HG03354 (cell line): ENCODE data around the gene LTBP2.
"Not testable (repeated sequence)": the region's sequence is repeated elsewhere in the genome, so short reads cannot be mapped to it uniquely, and the experiment has no call there.

Experiments
- ATAC-seq: cut with Tn5 transposase; IDR thresholded peaks from one replicate; pipeline ENCODE4 v1.9.1; 2021; ENCODE audit warnings: mild to moderate bottlenecking; ENCODE audit not compliant: unreplicated experiment, poor library complexity, severe bottlenecking

The LTBP2 gene

DNA sequence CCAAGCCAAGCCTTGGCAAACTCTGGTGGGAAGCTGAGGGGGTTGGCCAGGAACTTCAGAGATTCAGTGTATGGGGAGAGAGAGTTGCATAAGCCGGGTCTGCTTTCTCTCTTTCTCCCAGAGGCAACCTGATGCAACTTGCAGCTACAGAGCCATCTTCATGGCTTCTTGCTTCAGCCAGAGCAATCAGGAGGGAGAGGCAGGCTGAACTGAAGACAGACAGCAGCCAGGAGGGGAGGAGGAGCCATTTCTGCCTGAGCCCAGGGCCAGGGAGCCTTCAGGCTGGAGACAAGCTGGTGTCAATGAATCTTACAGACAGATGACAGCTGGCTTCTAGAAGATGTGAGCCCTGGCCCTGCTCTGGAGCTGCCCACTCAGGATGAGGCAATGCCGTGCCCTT lies 137.7 kb downstream of the LTBP2 start:
- ATAC-seq, result no peak

DNA sequence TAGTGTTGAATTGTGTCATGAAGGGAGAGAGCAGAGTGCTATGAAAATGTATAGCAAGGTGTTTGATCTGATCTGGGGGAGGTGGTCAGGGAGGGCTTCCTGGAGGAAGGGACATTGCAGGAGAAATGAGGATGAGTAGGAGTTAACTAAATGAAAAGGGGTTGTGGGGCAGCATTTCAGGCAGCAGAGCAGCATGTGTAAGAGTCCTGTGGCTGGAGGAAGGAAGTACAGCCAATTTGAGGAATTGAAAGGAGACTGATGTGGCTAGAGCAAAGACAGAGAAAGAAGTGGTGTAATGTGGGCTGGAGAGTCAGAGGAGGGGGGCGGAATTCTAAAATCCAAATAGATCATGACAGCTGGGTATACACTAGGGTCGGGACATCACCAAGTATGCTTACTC lies 139.4 kb downstream of the LTBP2 start:
- no peak for ATAC-seq

DNA sequence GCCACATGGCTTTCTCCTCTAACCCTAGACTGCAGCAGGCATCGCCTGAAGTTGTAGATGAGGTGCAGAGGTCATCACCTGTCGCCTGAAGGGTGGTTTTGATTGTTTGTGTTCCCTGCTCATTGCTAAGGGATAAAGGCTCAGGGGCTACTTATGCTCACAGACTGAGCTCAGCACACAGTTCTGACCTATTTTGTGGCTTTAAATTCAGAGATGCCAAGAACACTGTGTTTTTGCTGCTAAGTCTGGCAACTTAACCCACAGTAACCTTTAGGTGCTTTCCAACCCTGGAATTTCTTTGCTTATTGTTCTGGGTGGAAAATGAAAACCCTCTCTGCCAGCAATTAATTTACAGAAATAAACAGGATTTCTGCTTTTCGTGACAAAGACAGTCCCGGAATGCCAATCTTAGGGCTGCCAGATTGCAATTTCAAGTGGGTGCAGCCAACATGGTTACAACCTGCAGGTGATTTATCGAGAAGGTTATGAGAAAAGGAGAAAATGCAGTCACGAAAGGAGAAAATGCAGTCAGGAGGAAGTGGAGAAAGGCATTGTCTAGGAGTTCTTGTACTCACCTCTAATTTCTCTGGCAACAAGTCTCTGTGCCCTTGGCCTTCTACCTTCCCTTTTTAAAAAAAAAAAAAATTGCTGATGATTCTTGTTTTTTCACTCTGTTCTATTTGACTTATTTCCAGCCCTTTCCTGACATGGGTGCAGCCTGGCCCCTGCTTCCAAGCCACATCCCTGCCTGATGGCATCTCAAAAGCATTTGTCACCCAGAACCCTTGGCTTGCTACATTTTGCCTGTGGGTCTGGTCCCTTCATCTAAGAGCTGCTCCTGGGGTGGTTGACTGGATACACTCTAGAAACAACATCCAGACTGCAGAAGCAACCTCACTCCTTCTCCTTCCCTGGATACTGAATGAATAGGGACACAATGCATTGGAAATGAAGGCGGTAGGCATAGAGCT lies 142.2 kb downstream of the LTBP2 start:
- no peak for ATAC-seq

- ATAC-seq, result no peak
These were observed 143.5 kb downstream of the LTBP2 start for GRCh38 chr14:74468513-74468912.

DNA sequence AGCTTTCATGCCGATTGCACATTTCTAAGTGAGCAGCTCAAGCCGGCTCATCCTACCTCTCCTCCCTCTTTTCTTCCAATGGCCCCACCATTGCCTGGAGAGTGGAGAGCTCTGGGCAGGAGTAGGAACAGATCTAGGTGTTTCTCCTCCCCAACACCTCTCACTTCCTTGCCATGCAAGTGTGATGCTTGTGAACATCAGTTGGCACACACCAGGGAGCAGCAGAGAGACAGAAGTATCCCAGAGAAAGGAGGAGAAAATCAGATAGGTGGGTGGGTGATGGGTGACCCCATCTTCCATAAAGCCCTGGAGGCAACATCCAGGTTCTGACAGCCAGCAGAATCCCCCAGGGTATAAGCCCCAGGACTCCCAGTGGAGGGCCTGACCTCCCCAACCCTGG lies 146.7 kb downstream of the LTBP2 start:
- ATAC-seq, result no peak

DNA sequence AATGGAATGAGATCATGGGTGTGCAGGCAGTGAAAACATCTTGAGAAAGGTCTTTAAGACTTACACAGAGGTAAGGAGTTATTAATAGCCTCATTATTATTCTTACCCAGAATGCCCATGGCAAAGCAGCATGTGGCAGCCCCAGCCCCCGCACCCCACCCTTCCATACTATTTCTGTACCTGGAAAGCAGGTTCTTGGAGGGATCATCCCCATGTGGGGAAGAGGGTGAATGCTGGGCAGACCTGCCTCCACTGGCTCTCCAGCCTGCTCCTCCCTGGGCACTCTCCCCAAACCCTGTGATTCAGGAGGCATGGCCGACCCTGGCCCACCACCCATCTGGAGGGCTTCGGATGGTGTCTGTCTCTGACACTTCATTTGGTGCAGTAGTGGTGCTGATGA lies 147.3 kb downstream of the LTBP2 start:
- ATAC-seq, result no peak

DNA sequence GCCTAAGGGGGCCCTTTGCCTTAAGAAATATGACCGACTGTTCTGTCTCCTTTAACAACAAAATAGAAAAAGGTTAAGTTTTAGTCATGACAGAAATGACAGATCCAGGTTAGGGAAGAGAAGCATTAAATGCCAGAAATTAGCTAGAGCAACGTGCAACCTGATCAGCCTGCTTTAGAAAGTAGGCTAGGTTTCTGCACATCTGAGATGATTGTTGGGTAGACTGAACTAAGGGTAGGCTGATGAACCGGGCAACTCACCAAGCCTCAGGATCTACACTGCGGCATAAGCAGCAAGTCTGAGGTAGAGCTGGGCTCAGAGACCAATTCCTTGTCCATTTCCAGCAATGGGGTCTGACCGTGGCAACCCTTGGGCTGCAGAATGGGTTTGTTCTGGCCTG lies 148.3 kb downstream of the LTBP2 start:
- no peak for ATAC-seq

- ATAC-seq, result no peak
These were observed 149.0 kb downstream of the LTBP2 start for GRCh38 chr14:74462993-74463392.

DNA sequence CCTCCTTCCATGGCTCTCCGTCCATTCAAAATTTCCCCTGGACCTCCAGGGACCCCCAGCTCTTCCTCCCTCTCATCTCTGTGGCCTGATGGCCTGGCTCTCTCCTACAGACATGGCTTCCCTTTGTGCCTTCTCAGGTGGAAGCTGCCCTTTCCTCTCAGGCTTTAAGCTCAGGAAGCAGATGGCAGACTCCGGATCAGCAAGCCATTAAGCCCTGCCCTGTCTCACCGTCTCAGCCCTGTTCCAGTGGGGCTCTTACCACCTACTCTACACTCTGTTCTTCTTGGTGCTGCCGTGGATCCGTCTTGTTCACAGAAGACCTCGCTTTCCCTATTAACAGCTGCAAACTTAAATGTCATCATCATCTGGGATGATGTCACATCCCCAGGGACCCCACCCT lies 152.1 kb downstream of the LTBP2 start:
- ATAC-seq, result no peak

DNA sequence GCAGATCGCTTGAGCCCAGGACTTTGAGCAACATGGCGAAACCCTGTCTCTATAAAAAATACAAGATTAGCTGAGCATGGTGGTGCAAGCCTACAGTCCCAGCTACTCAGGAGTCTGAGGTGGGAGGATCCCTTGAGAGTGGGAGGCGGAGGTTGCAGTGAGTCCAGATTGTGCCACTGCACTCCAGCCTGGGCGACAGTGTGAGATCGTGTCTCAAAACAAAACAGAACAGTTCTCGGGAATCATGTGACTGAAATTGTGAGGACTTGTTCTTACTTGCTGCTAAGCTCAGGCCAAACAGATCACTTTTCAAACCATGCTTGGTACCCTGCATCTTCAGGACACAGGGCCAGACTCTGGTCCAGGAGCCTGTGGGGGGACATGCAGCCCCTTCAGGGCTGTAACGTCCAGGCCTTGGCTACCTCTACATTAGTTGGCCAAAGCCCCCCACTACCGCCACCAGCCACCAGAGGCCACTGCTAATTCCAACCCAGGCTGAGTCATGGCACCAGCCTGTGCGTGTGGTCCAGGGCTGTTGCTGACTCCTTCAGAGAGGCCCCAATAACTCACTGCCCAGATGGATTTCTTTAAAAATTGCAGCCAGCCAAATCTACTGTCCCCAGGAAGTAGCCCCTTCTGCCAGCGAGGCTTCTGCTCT lies 152.6 kb downstream of the LTBP2 start:
- ATAC-seq, result no peak

GRCh38 chr14:74457565-74457895 lies 154.5 kb downstream of the LTBP2 start:
- ATAC-seq, result no peak

DNA sequence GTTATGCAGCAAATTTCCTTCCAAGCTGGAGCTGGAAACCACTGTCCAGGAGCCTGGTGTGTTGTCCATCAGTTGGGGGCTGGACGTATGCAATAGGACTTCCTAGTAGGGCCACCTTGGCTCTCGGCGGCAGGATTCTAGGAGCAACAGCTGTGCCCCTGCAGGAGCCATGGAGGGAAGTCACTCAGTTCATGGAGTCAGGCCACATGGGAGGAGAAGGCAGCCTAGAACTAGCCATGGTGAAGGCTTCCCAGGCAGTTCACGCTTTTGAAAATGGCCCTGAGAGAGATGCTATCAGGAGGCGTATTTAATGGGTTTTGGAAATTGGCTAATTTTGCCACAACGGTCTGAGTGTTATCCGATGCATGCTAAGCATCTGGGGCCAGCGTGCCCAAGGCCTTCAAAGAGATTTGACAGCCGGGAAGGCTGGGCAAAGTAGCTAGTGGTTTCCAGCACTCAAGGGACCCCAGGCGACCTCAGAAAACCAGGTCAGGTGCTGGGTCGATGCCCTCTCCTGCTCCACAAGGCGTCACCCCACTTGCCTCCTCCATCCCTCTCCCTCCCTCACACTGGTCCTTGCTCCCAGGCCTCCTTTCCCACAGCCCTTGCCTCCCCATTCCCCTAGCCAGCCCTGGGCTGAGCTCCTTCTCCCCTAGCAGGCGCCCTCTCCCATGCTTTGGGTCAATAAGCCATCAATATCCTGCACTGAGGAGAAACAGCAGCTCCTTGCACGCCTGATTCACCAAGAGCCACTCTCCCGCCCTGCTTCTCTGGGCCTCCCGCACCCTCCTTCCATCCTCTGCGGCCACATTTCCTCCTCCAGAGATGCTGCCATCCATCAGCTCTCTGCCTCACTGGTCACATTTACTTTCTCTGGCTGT lies 155.1 kb downstream of the LTBP2 start:
- ATAC-seq, result no peak

GRCh38 chr14:74454397-74454796 lies 157.6 kb downstream of the LTBP2 start:
- not testable (repeated sequence) for ATAC-seq
